SK-N-SH treated with all-trans-retinoic acid at 6 μM for 48 hours (cell line): ENCODE data around the gene RCBTB1.

Source experiments
- ARNTL ChIP-seq: fragments of 450-650 bp; formaldehyde crosslinking; IDR thresholded peaks from 2 replicates; pipeline ENCODE4 v1.5.0; 2020; ENCODE audit warnings: low read depth, mild to moderate bottlenecking, moderate library complexity, borderline replicate concordance
- ISL1 ChIP-seq: fragments of 250-450 bp; sonication (Bioruptor Pico); IDR thresholded peaks from 2 replicates; pipeline ENCODE4 v2.1.2; 2022; ENCODE audit warnings: mild to moderate bottlenecking, moderate library complexity
- TOX ChIP-seq: fragments of 250-450 bp; sonication (Bioruptor Pico); IDR thresholded peaks from 2 replicates; pipeline ENCODE4 v1.8.0; 2021; ENCODE audit warnings: mild to moderate bottlenecking, moderate library complexity, borderline replicate concordance
- ZFP3 ChIP-seq: fragments of 250-450 bp; sonication (Bioruptor Pico); IDR thresholded peaks from 2 replicates; pipeline ENCODE4 v1.5.0; 2020; ENCODE audit warnings: mild to moderate bottlenecking, moderate library complexity
- ZNF70 ChIP-seq: fragments of 450-650 bp; formaldehyde crosslinking; IDR thresholded peaks from 2 replicates; pipeline ENCODE4 v1.5.0; 2020; ENCODE audit warnings: mild to moderate bottlenecking, moderate library complexity
- TF ChIP-seq, protein P1 (sequence below): fragments of 250-450 bp; sonication (Bioruptor Pico); IDR thresholded peaks from 2 replicates; pipeline ENCODE4 v1.8.0; 2020; ENCODE audit warnings: mild to moderate bottlenecking, moderate library complexity, borderline replicate concordance

DNA sequence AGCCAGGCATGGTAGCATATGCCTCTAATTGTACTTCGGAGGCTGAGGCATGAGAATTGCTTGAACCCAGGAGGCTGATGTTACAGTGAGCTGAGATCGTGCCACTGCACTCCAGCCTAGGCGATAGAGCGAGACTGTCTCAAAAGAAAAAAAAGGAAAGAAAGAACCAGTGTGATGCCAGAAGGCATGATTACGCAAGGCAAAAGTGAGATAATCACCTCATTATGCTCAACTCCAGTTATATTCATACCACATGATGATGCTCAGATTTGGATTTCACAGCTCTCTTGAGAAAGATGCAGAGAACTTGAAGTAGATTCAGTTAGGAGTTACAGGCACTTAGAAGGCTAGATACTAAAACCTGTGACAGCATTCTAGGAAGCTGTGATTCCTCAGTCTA is 21.8 kb downstream of the RCBTB1 start:
- TF ChIP-seq, protein P1, sequence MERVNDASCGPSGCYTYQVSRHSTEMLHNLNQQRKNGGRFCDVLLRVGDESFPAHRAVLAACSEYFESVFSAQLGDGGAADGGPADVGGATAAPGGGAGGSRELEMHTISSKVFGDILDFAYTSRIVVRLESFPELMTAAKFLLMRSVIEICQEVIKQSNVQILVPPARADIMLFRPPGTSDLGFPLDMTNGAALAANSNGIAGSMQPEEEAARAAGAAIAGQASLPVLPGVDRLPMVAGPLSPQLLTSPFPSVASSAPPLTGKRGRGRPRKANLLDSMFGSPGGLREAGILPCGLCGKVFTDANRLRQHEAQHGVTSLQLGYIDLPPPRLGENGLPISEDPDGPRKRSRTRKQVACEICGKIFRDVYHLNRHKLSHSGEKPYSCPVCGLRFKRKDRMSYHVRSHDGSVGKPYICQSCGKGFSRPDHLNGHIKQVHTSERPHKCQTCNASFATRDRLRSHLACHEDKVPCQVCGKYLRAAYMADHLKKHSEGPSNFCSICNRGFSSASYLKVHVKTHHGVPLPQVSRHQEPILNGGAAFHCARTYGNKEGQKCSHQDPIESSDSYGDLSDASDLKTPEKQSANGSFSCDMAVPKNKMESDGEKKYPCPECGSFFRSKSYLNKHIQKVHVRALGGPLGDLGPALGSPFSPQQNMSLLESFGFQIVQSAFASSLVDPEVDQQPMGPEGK (CRISPR knock-in tag), result no peak
- TF ChIP-seq TOX (no peak), ARNTL (CRISPR knock-in tag) (no peak), ZFP3 (CRISPR knock-in tag) (no peak), ISL1 (CRISPR knock-in tag) (no peak), ZNF70 (no peak)
